NCI-H510A treated with DMSO at 0.1 percent for 48 hours (cell line): Measurements from ENCODE around the gene STAB2.

ENCODE experiments used
- DNase-seq: peaks from one replicate; lab custom pipeline; 2025; lab: John Stamatoyannopoulos, UW

The STAB2 gene

GRCh38 chr12:103780093-103780440 lies 193.0 kb downstream of the STAB2 start:
- DNase-seq: no peak

- DNase-seq: no peak
Observed at GRCh38 chr12:103780992-103781391, 193.9 kb downstream of the STAB2 start.

- no peak for DNase-seq
Observed at GRCh38 chr12:103782399-103782798, 195.3 kb downstream of the STAB2 start.

GRCh38 chr12:103783744-103784664 lies 196.9 kb downstream of the STAB2 start:
- no peak for DNase-seq

GRCh38 chr12:103785243-103786031 lies 198.4 kb downstream of the STAB2 start:
- DNase-seq: no peak

- no peak for DNase-seq
Observed at GRCh38 chr12:103786201-103786600, 199.1 kb downstream of the STAB2 start.

GRCh38 chr12:103791350-103791920 lies 204.4 kb downstream of the STAB2 start:
- DNase-seq: no peak

GRCh38 chr12:103793046-103793445 lies 206.0 kb downstream of the STAB2 start:
- no peak for DNase-seq

GRCh38 chr12:103793512-103794045 lies 206.5 kb downstream of the STAB2 start:
- DNase-seq: no peak

GRCh38 chr12:103794309-103795213 lies 207.5 kb downstream of the STAB2 start:
- no peak for DNase-seq

GRCh38 chr12:103798586-103798985 lies 211.5 kb downstream of the STAB2 start:
- no peak for DNase-seq

GRCh38 chr12:103799504-103799856 lies 212.4 kb downstream of the STAB2 start:
- DNase-seq: no peak

GRCh38 chr12:103799857-103800771 lies 213.0 kb downstream of the STAB2 start:
- peak; percentile 95 for DNase-seq

GRCh38 chr12:103801709-103802585 lies 214.9 kb downstream of the STAB2 start:
- DNase-seq: no peak

- no peak for DNase-seq
Observed at GRCh38 chr12:103802586-103802886, 215.5 kb downstream of the STAB2 start.

- DNase-seq: no peak
Observed at GRCh38 chr12:103803847-103804246, 216.8 kb downstream of the STAB2 start.

- DNase-seq: no peak
Observed at GRCh38 chr12:103805655-103806360, 218.7 kb downstream of the STAB2 start.

GRCh38 chr12:103806803-103807202 lies 219.7 kb downstream of the STAB2 start:
- no peak for DNase-seq
